Measurements from ENCODE around the gene OXNAD1. TPM values are rescaled to one million over a fixed set of nuclear protein-coding genes. Genes with fewer than 3 reads are reported as not detected.
"Not testable (repeated sequence)": the region's sequence is repeated elsewhere in the genome, so short reads cannot be mapped to it uniquely, and the experiment has no call there.

The OXNAD1 gene
- total RNA-seq, 1 experiment from 2014 or later = 6.6 TPM

DNA sequence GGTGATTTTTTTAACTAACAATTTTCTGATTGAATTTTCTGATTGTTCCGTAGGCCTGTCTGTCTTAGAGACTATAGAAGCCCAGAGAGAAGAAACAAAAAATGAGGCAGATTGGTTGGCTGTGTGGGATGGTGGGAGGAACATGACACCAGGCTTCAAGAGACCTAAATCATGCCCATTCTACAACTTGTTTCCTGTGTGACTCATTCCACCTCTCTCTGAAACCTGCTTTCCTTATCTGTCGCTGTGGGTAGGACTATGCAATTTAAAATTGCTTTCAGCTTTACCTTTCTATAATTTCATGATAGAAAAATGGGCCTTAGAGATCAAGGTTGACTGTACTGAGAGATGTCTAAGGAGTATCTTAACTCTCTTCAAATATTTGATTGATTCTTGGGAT lies 44.5 kb downstream of the OXNAD1 start:
- DNase-seq (ENCODE audit: low read depth, low spot score) = no peak
- no peaks in the 10 kb centered on the region for H3K4me1 ChIP-seq (ENCODE audit: control insufficient read depth, insufficient read depth, low read length)
- no peak overlapping the region for H3K4me3 ChIP-seq (ENCODE audit: low read depth in 2 of 2, low read length in 2 of 2)
- H3K27ac ChIP-seq (ENCODE audit: low read length) = no peak overlapping the region
- in situ Hi-C loops (cut with HindIII; ENCODE audit: low pct_unique_long_range_greater_than_20kb, low sequenced_read_pairs) (no loop called here), intact Hi-C loops (cut with micrococcal nuclease; ENCODE audit: unreplicated experiment) (no loop called here)
- no peaks in the 10 kb centered on the region for H3K27me3 ChIP-seq (ENCODE audit: control insufficient read depth, insufficient read depth, low read length)
- ChIA-PET POLR2A (no interaction called here), CTCF (no interaction called here)
- no TSS peak for BruUV-seq (replicated peaks)
- ATAC-seq = no peak
- H3K36me3 ChIP-seq (ENCODE audit: control insufficient read depth, insufficient read depth, low read length) = no peaks in the 10 kb centered on the region
- no peak for TF ChIP-seq SIN3A (IDR thresholded peaks at IDR 0.05; ENCODE audit: borderline replicate concordance, insufficient read depth, low read depth, low read length)
- no peak for TF ChIP-seq POLR2AphosphoS5 (IDR thresholded peaks at IDR 0.05; ENCODE audit: low read depth, low read length)
- TF ChIP-seq, protein P1, sequence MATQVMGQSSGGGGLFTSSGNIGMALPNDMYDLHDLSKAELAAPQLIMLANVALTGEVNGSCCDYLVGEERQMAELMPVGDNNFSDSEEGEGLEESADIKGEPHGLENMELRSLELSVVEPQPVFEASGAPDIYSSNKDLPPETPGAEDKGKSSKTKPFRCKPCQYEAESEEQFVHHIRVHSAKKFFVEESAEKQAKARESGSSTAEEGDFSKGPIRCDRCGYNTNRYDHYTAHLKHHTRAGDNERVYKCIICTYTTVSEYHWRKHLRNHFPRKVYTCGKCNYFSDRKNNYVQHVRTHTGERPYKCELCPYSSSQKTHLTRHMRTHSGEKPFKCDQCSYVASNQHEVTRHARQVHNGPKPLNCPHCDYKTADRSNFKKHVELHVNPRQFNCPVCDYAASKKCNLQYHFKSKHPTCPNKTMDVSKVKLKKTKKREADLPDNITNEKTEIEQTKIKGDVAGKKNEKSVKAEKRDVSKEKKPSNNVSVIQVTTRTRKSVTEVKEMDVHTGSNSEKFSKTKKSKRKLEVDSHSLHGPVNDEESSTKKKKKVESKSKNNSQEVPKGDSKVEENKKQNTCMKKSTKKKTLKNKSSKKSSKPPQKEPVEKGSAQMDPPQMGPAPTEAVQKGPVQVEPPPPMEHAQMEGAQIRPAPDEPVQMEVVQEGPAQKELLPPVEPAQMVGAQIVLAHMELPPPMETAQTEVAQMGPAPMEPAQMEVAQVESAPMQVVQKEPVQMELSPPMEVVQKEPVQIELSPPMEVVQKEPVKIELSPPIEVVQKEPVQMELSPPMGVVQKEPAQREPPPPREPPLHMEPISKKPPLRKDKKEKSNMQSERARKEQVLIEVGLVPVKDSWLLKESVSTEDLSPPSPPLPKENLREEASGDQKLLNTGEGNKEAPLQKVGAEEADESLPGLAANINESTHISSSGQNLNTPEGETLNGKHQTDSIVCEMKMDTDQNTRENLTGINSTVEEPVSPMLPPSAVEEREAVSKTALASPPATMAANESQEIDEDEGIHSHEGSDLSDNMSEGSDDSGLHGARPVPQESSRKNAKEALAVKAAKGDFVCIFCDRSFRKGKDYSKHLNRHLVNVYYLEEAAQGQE (IDR thresholded peaks at IDR 0.05; ENCODE audit: insufficient read depth in 1 of 2, low read depth in 2 of 2, low read length in 1 of 2) = no peak
- TF ChIP-seq, protein P2, sequence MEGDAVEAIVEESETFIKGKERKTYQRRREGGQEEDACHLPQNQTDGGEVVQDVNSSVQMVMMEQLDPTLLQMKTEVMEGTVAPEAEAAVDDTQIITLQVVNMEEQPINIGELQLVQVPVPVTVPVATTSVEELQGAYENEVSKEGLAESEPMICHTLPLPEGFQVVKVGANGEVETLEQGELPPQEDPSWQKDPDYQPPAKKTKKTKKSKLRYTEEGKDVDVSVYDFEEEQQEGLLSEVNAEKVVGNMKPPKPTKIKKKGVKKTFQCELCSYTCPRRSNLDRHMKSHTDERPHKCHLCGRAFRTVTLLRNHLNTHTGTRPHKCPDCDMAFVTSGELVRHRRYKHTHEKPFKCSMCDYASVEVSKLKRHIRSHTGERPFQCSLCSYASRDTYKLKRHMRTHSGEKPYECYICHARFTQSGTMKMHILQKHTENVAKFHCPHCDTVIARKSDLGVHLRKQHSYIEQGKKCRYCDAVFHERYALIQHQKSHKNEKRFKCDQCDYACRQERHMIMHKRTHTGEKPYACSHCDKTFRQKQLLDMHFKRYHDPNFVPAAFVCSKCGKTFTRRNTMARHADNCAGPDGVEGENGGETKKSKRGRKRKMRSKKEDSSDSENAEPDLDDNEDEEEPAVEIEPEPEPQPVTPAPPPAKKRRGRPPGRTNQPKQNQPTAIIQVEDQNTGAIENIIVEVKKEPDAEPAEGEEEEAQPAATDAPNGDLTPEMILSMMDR (IDR thresholded peaks at IDR 0.05) = no peak
- no peak for TF ChIP-seq TCF7L2 (IDR thresholded peaks at IDR 0.05; ENCODE audit: low read depth, low read length)
- no peaks in the 10 kb centered on the region for H3K9me3 ChIP-seq (ENCODE audit: control insufficient read depth, insufficient read depth, low read depth, low read length)

DNA sequence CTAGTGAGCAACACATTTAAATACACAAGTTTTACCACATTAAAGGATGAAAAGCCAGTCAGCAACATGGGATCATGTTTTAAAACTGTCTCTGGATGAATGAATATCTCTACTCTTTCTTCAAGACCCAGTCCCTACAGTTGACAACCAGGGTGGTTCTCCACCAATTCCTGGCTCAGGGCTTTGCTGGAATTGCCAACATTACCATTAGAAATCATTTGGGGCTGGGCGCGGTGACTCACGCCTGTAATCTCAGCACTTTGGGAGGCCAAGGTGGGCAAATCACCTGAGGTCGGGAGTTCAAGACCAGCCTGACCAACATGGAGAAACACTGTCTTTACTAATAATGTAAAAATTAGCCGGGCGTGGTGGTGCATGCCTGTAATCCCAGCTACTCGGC lies 45.5 kb downstream of the OXNAD1 start:
- H3K27ac ChIP-seq (ENCODE audit: low read length); H3K4me3 ChIP-seq (ENCODE audit: low read depth in 2 of 2, low read length in 2 of 2); H3K36me3 ChIP-seq (ENCODE audit: control insufficient read depth, insufficient read depth, low read length); POLR2A ChIA-PET; in situ Hi-C loops (cut with HindIII; ENCODE audit: low pct_unique_long_range_greater_than_20kb, low sequenced_read_pairs); CTCF ChIA-PET; intact Hi-C loops (cut with micrococcal nuclease; ENCODE audit: unreplicated experiment); ATAC-seq; H3K27me3 ChIP-seq (ENCODE audit: control insufficient read depth, insufficient read depth, low read length); H3K4me1 ChIP-seq (ENCODE audit: control insufficient read depth, insufficient read depth, low read length); BruUV-seq (replicated peaks); DNase-seq (ENCODE audit: low read depth, low spot score); H3K9me3 ChIP-seq (ENCODE audit: control insufficient read depth, insufficient read depth, low read depth, low read length): not testable (repeated sequence)

DNA sequence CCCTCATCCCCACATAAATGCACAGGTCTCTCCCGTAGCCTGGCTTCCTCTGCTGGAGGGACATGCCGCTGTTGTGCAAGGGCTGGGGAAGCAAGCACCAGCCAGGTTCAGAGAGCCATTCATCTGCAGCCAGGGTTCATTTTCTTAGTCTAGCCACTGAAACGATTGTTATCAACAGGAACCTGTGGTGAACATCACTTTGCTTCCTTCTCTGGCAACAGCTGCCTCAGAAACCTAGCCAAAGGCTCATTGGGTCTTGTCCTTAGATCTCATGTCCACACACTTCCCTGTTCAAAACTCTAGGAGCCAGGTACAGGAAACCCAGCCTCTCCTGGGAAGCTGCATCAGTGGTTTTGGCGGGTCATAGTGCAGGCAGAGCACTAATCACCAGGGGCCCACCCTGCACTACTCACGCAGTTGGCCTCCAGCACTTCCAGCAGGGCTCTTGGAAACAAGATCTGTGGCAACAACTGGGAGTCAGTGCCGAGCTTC lies 47.0 kb downstream of the OXNAD1 start:
- ChIA-PET CTCF (interaction anchor here (0.5 kb wide), 1 partner anchor 44 kb away, joined by 14 read pairs; no protein-coding TSS in a partner anchor), POLR2A (no interaction called here)
- no peaks in the 10 kb centered on the region for H3K36me3 ChIP-seq (ENCODE audit: control insufficient read depth, insufficient read depth, low read length)
- H3K27me3 ChIP-seq (ENCODE audit: control insufficient read depth, insufficient read depth, low read length) = no peaks in the 10 kb centered on the region
- no peak for ATAC-seq
- BruUV-seq (replicated peaks) = no TSS peak
- H3K4me3 ChIP-seq (ENCODE audit: low read depth in 2 of 2, low read length in 2 of 2) = no peak overlapping the region
- in situ Hi-C loops (cut with HindIII; ENCODE audit: low pct_unique_long_range_greater_than_20kb, low sequenced_read_pairs) = no loop called here
- H3K27ac ChIP-seq (ENCODE audit: low read length) = no peak overlapping the region
- no peak for TF ChIP-seq TCF7L2 (IDR thresholded peaks at IDR 0.05; ENCODE audit: low read depth, low read length)
- TF ChIP-seq SIN3A (IDR thresholded peaks at IDR 0.05; ENCODE audit: borderline replicate concordance, insufficient read depth, low read depth, low read length) = no peak
- no peak for TF ChIP-seq POLR2AphosphoS5 (IDR thresholded peaks at IDR 0.05; ENCODE audit: low read depth, low read length)
- TF ChIP-seq, protein P2 (IDR thresholded peaks at IDR 0.05) = no peak
- TF ChIP-seq, protein P1 (IDR thresholded peaks at IDR 0.05; ENCODE audit: insufficient read depth in 1 of 2, low read depth in 2 of 2, low read length in 1 of 2) = no peak
- intact Hi-C loops (cut with micrococcal nuclease; ENCODE audit: unreplicated experiment) = no loop called here
- no peaks in the 10 kb centered on the region for H3K4me1 ChIP-seq (ENCODE audit: control insufficient read depth, insufficient read depth, low read length)
- no peaks in the 10 kb centered on the region for H3K9me3 ChIP-seq (ENCODE audit: control insufficient read depth, insufficient read depth, low read depth, low read length)
- no peak for DNase-seq (ENCODE audit: low read depth, low spot score)
